Neutrophil (primary cell): ENCODE data around the gene SLC38A7.

Experiments
- H3K27ac ChIP-seq: fragments of 200-600 bp; sonication (generic); 2 replicates; pipeline ENCODE4 v1.5.1; 2016; ENCODE audit warnings: mild to moderate bottlenecking, moderate library complexity
- H3K27me3 ChIP-seq: fragments of 200-600 bp; sonication (generic); 2 replicates; pipeline ENCODE4 v1.6.0; 2016; ENCODE audit warnings: mild to moderate bottlenecking
- H3K36me3 ChIP-seq: fragments of 200-600 bp; sonication (generic); 2 replicates; pipeline ENCODE4 v1.5.1; 2017
- H3K4me1 ChIP-seq, 2 experiments: fragments of 200-600 bp in 1 of 2; sonication (generic) in 1 of 2; 1 replicate in 1 of 2; 2 replicates in 1 of 2; pipeline versions ENCODE4 v1.5.1 to v1.6.1; 2013 to 2016; ENCODE audit warnings: low read depth in 1 of 2, low read length in 1 of 2, mild to moderate bottlenecking in 1 of 2, moderate library complexity in 1 of 2; ENCODE audit not compliant: control insufficient read depth in 1 of 2, insufficient read depth in 1 of 2
- H3K4me3 ChIP-seq, 2 experiments: fragments of 200-600 bp in 1 of 2; sonication (generic) in 1 of 2; 1 replicate in 1 of 2; 2 replicates in 1 of 2; pipeline ENCODE4 v1.5.1; 2013 to 2016; ENCODE audit warnings: low read depth in 1 of 2, low read length in 1 of 2, mild to moderate bottlenecking in 1 of 2, moderate library complexity in 1 of 2
- H3K9me3 ChIP-seq: fragments of 200-600 bp; sonication (generic); 2 replicates; pipeline ENCODE4 v1.5.1; 2016
- CTCF ChIP-seq: fragments of 200-600 bp; sonication (generic); IDR thresholded peaks from 2 replicates; pipeline ENCODE4 v1.5.1; 2016; ENCODE audit warnings: antibody characterized with exemption

SLC38A7 gene

GRCh38 chr16:58656899-58657298 is 27.7 kb downstream of the SLC38A7 start:
- no peaks in the 10 kb centered on the region for H3K9me3 ChIP-seq
- H3K27ac ChIP-seq, result no peak overlapping the region
- H3K4me3 ChIP-seq, result no peak overlapping the region
- peaks cover 11% of the 10 kb centered on the region for H3K27me3 ChIP-seq
- H3K36me3 ChIP-seq, result no peaks in the 10 kb centered on the region
- H3K4me1 ChIP-seq, result no peaks in the 10 kb centered on the region
- TF ChIP-seq CTCF, result no peak

GRCh38 chr16:58655215-58655596 is 29.4 kb downstream of the SLC38A7 start:
- H3K4me3 ChIP-seq, result no peak overlapping the region
- no peak for TF ChIP-seq CTCF

DNA sequence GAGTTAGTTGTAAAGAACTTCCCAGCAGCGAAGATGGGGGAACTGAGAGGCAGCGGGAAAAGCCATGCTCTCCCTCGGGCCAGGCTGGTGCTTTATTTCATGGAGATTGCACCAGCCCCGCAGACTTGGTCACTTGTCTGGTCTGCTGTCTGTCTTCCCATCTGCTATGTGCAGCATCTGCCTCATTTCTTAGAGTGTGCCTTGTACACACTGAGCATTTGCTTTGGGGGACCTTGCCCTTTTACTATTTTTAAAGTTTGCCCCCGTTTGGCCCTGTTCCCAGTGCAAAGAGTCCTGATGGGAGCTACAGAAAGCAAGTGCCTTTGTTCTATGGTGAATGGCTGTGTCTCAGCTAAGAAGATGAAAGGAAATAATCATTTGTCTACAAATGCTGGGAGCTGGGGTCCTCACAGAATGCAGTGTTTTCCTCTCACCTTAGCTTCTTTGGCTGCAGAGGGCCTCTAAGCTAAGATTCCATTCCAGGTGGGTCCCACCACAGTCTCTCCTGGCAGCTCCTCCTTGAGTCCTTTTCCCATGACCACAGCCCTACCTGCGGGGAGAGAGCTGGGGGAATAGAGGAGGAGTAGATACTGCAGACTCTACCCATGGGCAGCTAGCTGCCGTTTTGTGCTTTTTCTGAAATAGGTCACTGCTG is 29.9 kb downstream of the SLC38A7 start:
- no peaks in the 10 kb centered on the region for H3K4me1 ChIP-seq
- H3K9me3 ChIP-seq, result no peaks in the 10 kb centered on the region
- H3K27ac ChIP-seq, result no peak overlapping the region
- no peak for TF ChIP-seq CTCF
- H3K36me3 ChIP-seq, result no peaks in the 10 kb centered on the region
- H3K4me3 ChIP-seq, result no peak overlapping the region
- H3K27me3 ChIP-seq, result peaks cover 12% of the 10 kb centered on the region

More at GRCh38 chr16:58655215-58655596, 29.4 kb downstream of the SLC38A7 start:
- Histone ChIP-seq H3K9me3 (no peaks in the 10 kb centered on the region), H3K27ac (no peak overlapping the region), H3K27me3 (peaks cover 12% of the 10 kb centered on the region), H3K4me1 (no peaks in the 10 kb centered on the region), H3K36me3 (no peaks in the 10 kb centered on the region)

DNA sequence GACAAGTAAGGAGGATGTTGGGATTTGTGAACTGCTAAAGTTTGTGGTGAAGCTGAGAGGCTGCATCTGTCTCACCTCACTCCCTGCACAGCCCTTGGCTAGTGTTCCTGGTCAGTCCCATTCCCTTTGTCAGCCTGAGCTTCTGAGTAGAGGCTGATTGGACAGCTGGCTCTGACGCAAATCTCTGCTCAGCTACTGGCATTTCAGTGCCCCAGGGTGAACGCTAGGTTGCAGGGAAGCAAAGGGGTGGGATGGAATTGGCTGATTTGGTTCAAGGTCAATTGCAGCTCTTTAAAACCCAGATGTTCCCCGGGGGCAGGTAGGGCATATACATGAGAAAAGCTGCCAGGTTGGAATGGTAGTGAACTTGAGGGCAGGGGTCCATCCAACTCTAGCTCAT is 31.8 kb downstream of the SLC38A7 start:
- no peak for TF ChIP-seq CTCF

DNA sequence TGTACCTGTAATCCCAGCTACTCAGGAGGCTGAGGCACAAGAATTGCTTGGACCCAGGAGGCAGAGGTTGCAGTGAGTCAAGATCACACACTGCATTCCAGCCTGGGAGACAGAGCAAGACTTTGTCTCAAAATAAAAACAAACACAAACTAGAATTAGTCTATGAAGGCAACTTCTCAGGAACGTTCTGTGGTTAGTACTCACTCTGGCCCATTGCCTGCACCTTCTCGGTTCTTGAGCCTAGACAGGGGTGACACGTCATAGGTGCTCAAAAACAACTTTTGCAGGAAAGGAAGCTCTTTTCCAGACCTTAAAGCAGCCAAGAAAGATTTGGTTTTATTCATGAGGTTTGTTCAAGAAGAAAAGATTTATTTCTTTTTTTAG is 32.6 kb downstream of the SLC38A7 start:
- TF ChIP-seq CTCF, result no peak
- Histone ChIP-seq H3K36me3 (no peaks in the 10 kb centered on the region), H3K27ac (no peak overlapping the region), H3K27me3 (peaks cover 12% of the 10 kb centered on the region), H3K4me1 (no peaks in the 10 kb centered on the region), H3K9me3 (no peaks in the 10 kb centered on the region), H3K4me3 (no peak overlapping the region)

More for the DNA sequence above, 31.8 kb downstream of the SLC38A7 start:
- H3K9me3 ChIP-seq, result no peaks in the 10 kb centered on the region
- no peak overlapping the region for H3K4me3 ChIP-seq
- no peaks in the 10 kb centered on the region for H3K4me1 ChIP-seq
- H3K27ac ChIP-seq, result no peak overlapping the region
- H3K27me3 ChIP-seq, result peaks cover 12% of the 10 kb centered on the region
- H3K36me3 ChIP-seq, result no peaks in the 10 kb centered on the region
